AG08396 (cell line): ENCODE results near the gene MTFMT.
"Not testable (repeated sequence)": the region's sequence is repeated elsewhere in the genome, so short reads cannot be mapped to it uniquely, and the experiment has no call there.

Experiments used
- DNase-seq: peaks from one replicate; pipeline ENCODE4 v3.0.0; 2012; ENCODE audit warnings: low spot score, mixed read lengths

MTFMT gene

DNA sequence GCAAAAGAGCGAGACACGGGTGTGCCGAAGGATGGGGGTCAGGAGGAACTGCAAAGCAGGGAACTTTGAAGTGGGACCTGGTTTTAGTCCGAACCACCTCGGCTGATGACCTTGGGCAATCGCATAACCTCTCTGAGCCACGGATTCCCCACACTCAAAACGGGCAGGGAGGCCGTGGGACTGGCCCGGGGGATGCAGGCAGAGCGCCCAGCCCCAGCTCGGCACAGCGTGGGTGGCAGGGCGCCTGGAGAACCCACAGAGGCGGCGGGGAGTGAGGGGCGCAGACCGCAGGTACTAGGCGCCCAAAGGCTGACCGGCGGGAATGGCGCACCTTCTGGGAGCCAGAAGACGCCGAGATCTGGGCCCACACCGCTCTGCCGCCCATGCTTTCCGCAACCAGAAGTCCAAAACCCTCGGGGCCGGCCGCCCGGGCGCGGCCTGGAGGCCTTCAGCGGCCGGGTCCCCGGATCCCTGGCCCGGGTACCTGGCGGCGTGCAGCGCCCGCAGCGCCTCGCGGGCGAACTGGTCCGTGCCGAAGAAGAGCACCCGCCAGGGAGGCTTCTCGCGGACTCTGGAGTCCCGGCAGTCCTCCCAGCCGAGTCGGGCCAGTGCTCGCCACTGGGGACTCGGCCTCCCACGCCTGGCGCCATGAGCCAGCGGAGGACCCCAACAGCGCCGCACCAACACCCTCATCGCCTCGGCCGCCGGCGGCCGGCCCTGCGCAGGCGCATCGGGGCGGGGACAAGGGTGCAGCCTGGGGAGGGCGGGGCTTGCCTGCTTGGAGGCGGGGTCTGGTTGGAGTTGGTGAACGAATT is at the start of gene MTFMT:
TSS of gene MTFMT (minus strand) at position 719 of the 815 bp plus-strand sequence. CDS start at position 693, 26 bp downstream.
- peak; percentile 99 for DNase-seq

GRCh38 chr15:65077981-65078352 is 48.5 kb upstream of the MTFMT start:
- no peak for DNase-seq

- DNase-seq = no peak
Observed at GRCh38 chr15:65077291-65077980, 48.0 kb upstream of the MTFMT start.

DNA sequence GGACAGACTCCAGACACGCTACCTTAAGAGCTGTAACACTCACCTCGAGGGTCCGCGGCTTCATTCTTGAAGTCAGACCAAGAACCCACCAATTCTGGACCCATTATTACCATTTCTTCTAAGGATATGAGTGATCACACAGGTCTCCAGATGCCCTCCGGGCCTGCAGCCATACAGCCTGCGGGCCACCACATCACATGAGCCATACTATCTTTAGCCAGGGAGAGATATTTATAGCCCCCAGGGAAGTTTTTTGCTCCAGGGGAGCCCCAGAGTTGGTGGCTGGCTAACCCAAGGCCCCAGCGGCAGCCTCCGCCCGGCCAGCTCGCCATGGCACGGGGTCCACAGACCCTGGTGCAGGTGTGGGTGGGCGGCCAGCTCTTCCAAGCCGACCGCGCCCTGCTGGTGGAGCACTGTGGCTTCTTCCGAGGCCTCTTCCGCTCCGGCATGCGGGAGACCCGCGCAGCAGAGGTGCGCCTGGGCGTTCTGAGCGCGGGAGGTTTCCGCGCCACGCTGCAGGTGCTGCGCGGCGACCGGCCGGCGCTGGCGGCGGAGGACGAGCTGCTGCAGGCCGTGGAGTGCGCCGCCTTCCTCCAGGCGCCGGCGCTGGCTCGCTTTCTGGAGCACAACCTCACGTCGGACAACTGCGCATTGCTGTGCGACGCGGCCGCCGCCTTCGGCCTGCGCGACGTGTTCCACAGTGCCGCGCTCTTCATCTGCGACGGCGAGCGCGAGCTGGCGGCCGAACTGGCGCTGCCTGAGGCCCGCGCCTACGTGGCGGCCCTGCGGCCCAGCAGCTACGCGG is 47.2 kb upstream of the MTFMT start, which contains the start of gene KBTBD13:
TSS of gene KBTBD13 (plus strand) at position 261 of the 805 bp plus-strand sequence. CDS start at position 331, 70 bp downstream.
- no peak for DNase-seq

GRCh38 chr15:65075607-65076395 is 46.4 kb upstream of the MTFMT start:
- DNase-seq = not testable (repeated sequence)

- DNase-seq = not testable (repeated sequence)
Observed at GRCh38 chr15:65074946-65075345, 45.5 kb upstream of the MTFMT start.

- DNase-seq = no peak
Observed at GRCh38 chr15:65072617-65073016, 43.2 kb upstream of the MTFMT start.

GRCh38 chr15:65072027-65072426 is 42.6 kb upstream of the MTFMT start:
- DNase-seq = no peak

DNA sequence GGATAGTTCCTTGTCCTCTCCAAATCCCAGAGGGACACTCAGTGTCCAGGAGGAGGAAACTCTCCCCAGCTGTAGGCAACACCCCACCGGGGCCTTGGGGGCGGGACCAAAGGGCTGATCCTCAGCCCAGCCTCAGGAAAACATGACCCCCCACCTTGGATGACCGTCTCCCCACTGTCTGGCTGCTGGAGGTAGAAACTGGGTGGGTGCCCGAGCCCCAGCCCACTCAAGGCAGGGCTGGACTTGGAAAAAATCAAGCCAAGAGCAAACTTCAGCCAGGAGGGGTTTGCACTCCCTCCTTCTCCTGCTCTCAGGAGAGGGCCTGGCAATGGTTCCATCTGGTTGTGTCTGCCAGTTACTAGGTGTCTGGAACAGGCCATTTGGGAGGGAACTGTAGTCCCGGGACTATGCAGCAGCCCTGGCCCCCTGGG is 42.0 kb upstream of the MTFMT start:
- no peak for DNase-seq

DNA sequence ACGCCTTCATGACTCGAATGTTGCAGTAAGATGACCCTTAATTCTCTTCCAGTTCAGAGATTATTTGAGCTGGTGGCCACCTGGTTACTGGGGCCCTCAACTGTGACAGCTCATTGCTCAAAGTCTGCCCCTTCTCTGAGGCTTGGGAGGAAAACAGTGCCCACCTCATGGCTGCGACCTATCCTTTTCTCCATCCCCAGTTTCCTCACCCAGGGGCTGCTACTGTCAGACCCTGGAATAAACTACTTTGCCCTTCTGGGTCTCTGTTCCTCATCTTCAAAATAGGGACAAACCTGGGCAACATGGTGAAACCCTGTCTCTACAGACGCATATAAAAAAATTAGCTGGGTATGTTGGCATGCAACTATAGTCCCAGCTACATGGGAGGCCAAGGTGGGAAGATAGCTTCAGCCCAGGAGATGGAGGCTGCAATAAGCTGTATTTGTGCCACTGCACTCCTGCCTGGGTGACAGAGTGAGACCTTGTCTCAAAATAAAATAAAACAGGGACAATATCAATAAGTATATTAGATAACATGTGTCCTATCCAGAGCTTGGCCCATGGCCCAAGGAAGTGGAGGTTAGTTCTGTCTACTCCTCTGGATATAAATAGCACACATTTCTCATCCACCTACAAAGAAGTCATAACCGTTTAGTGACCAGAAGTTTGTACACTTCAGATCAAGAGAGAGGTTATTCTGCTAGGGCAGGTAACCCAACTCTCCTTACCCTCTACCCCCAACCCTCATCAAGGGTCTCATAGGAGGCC is 40.5 kb upstream of the MTFMT start:
- DNase-seq = no peak

GRCh38 chr15:65069179-65069578 is 39.7 kb upstream of the MTFMT start:
- DNase-seq = peak; percentile 91

- DNase-seq = no peak
Observed at GRCh38 chr15:65068403-65068788, 39.0 kb upstream of the MTFMT start.

DNA sequence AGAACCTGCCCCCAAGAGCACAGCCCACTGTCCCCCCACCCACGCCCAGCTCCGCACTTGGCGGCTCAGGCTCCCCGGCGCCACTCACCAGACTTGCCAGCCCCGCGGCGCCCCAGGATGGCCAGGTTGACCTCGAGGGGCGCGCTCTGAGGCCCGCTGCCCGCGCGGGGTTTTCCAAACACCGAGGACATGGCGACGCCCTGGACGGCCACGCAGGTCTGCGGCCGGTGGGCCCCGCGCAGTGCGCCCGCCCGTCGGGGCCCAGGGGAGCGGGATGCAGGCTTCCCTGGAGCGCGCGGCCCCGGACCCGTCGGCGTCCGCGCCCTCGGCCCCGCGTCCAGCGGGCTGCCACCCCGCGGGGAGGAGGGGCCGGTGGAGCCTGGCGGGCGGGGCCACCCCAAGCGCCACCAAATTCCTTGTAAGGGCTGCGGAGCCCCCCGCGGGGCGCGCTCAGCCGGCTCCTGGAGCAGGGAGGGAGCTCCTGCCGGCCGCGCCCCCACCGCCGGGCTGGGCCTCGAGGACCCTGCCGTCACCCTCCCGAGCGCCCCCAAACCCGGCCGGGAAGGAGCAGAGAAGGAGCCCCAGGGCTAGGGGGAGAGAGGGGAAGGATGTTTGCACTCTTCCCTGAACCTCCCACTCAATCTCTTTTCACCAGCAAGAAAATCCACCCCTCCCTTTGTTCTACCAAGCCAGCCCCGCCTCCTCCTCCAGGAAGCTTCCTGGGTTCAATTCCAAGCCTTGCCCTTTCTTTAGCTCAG is 38.4 kb upstream of the MTFMT start, which contains the start of gene RASL12:
TSS of gene RASL12 (minus strand) at position 347 of the 758 bp plus-strand sequence. CDS start at position 191, 156 bp downstream.
- no peak for DNase-seq

DNA sequence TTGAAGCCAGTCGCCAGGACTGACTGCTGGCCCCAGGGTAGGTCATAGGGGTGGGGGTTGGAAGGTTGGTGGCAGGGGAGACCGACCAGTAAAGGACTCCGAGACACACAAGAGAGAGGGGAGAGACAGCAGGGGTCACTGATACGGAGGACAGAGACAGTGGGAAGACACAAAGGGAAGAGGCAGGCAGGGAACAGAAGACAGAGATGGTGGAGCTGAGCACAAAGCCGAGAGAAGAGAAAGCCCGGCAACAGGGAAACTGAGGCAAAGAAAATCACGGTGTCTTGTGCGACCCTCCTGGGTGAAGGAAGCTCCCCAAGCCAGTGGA is 37.8 kb upstream of the MTFMT start:
- no peak for DNase-seq

- no peak for DNase-seq
Observed at GRCh38 chr15:65066635-65067316, 37.3 kb upstream of the MTFMT start.

DNA sequence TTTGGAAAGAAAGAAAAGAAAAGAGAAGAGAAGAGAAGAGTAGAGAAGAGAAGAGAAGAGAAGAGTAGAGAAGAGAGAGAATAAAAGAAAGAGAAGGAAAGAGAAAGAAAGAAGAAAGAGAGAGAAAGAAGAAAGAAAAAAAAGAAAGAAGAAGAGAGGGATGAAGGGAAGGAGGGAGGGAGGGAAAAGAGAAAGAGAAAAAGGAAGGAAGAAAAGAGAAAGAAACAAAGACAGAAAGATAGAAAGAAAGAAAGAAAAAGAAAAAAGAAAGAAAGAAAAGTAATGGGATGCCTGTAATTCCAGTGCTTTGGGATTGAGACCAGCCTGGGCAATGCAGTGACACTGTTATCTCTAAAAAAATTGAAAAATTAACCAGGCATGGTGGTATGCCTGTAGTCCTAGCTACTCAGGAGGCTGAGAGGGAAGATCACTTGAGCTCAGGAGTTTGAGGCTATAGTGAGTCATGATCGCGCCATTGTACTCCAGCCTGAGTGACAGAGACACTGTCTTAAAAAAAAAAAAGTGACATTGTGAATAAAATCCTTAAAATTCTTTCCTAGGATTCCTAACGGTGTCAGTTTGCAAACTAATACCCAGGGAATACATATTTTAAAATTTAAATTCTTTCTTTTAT is 36.7 kb upstream of the MTFMT start:
- DNase-seq = no peak

DNA sequence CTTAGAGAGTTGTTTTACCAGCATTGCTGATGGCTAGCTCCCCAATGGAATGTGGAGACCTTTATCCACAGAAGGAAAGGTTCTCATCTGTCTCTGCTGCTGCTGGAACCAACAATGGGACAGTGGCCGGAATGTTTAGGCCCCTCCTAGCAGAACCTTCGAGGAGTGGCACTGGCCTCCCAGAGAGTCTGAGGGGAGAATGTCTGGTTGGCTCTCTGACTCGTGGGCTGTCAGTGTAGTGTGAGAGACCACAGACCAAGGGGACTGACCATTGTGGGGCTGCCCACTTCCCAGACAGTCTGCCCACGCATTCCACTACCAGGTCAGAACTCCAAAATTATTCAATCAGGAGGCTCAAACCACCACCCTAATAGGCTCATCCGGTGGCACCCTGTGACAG is 33.3 kb upstream of the MTFMT start:
- no peak for DNase-seq

- no peak for DNase-seq
Observed at GRCh38 chr15:65062061-65062460, 32.6 kb upstream of the MTFMT start.
